GM19025 (cell line): ENCODE data around the gene RBFOX1.

Experiments used
- ATAC-seq: cut with Tn5 transposase; IDR thresholded peaks from one replicate; pipeline ENCODE4 v1.9.1; 2021; ENCODE audit warnings: mild to moderate bottlenecking, low read depth, moderate library complexity; ENCODE audit not compliant: unreplicated experiment

Gene RBFOX1

GRCh38 chr16:7332611-7333010 lies at the start of gene RBFOX1:
Gene RBFOX1 (plus strand): TSS chr16:7332845.
- no peak for ATAC-seq

DNA sequence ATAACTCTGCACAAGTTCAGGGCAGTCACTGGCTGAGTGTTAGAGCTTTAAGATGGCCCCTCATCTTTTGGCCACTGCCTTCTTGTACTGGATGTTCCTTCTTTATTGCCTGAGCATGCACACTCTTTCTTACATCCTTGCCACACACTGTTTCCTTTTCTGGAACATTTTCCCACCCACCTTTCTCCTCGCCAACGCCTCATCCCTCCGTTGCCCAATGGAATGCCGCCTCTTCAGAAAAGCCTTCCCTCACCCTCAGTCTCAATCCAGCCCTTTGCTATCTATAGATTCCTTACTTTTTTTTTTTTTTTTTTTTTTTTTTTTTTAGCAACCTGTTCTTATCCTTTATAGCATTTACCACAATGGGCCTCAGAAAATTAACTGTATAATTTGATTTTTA lies 47.9 kb upstream of the RBFOX1 start:
- ATAC-seq, result no peak

- ATAC-seq, result no peak
These were observed 47.1 kb upstream of the RBFOX1 start for GRCh38 chr16:7285520-7285919.

DNA sequence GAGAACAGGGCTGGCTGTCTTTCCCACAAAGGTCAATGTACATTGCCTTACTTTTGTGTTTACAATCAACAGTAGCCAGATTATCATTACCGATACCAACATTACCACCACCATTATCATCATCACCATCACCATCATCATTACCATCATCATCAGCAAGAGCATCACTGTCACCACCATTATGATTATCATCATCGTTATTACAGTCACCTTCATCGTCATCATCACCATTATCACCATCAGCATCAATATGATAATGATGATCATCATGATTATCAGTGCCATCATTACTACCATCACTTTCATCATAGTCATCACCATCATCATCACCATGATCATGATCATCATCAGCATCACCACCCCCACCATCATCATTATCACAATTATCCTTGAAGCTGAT lies 43.3 kb upstream of the RBFOX1 start:
- ATAC-seq, result no peak

- ATAC-seq, result no peak
These were observed 42.0 kb upstream of the RBFOX1 start for GRCh38 chr16:7290682-7291081.

DNA sequence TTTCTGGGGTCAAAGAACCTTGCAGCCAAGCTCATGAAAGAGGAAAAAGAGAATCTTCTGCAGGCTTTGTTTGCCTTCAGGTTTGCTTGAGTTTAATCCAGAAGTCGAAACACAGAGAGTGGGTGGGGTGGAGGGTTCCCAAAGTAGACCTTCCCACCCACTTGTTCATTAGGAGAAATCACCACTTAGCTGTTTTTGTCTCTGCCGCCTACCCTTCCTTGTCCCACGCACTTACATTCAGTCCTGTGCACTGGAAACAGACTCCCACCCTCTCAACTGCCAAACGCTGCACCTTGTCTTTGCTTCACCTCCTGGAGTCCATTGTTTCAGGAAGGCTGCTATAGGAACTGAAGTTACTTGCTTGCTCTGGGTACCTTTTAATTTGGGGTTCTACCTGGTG lies 38.6 kb upstream of the RBFOX1 start:
- no peak for ATAC-seq

DNA sequence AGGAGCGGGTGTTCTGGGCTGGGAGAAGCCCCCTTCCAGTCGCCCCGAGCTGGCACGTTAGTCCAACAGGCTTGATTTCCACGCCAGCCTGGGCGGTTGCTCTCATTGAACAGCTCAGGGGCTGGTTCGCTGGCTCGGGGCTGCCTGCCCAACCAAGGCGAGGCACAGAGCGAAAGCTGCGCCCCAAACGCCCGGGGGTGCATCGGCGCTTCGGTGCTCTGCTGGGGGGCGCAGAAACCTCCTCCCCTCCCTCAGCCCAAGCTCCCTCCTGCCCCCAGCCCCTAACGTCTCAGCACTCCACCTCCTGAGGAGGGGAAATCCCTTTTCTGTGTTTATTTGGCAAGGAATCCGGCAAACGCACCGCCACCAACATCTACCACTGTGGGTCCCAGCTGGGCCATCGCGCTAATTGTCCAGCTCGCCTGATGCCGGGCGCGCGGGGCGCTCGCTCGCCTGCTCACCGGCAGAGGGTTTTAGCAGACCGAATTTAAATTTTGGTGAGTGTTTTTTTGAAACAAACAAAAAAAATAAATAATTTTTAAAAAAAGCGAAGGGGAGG lies 29.5 kb upstream of the RBFOX1 start:
- no peak for ATAC-seq

DNA sequence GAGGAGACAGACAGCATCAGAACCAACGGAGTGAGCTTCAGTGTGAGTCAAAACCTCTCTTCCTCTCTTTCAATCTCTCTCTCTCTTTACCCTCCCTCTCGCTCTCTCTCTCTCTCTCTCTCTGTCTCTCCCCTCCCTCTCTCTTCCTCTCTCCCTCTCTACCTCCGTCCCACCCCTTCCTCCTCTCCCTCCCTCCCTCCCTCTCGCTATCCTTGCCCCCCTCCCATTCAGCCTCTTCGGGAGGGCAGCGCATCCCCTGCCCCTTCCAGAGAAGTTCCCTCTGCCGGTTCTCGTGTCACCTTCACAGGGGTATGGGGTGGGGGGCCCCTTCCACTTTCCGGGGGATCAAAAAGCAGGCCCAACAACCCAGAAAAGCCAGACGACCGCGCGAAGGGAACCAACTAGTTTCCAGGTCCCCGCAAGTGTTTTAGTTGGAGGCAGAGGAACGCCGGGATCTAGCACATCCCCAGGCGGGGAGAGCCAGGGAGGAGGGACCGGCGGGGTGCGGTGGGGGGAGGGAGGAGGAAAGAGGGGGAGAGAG lies 28.9 kb upstream of the RBFOX1 start:
- no peak for ATAC-seq

- no peak for ATAC-seq
These were observed 28.4 kb upstream of the RBFOX1 start for GRCh38 chr16:7304279-7304678.

GRCh38 chr16:7304958-7305357 lies 27.7 kb upstream of the RBFOX1 start:
- no peak for ATAC-seq

DNA sequence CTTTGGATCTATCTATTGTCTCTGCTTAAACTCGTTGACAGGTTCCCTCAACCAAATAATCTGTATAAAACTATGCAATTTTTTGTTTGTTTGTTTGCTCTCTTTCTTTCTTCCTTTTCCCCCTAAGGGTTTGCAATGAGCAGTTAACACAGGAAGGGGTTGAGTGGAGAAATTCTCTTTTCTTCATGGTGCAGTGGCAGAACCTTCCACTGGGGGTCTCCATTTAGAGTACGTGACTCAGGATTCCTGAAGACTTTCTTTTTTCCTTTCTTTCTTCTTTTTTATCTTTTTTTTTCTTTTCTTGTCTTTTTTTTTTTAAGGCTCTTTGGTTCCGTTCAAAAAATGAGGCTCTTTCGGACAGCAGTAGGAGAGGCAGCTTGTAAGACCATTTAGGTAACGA lies 19.5 kb upstream of the RBFOX1 start:
- ATAC-seq, result no peak

DNA sequence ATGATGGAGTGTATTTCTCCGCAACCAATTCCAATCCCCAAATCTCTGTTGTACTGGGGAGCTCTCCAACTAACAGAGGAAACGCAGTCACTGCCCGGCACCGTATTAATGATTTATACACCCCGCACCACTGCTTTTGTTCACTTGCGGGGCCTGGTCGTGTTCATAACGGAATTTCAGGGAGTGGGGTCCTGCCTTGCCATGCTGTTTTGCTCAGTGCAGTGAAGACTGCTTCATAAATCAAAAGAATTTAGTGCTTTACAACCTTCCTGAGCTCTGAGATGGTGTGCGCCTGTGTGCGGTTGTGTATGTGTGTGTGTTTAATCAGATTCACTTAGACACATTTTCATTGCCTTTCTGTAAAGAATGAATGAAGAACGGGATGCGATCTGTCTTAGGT lies 18.5 kb upstream of the RBFOX1 start:
- ATAC-seq, result no peak

DNA sequence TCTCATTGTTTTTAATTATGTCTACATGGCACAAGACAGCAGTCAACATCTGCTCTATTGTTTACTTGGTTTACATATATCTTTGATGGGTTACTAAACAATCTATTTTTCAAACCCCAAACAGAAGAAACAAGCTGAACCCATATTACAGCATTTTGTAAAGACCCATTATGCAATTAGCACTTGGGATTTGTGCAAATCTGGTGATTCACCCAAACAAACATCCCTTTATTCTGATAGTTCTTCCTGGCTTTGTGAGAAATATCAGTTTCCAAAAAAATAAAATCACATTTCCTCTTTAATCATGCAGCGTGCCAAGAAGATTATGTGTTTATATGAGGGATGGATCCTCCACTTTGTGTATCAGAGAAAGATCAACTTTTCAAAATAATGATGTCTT lies 16.8 kb upstream of the RBFOX1 start:
- ATAC-seq, result no peak

- ATAC-seq, result no peak
These were observed 16.3 kb upstream of the RBFOX1 start for GRCh38 chr16:7316281-7316888.

DNA sequence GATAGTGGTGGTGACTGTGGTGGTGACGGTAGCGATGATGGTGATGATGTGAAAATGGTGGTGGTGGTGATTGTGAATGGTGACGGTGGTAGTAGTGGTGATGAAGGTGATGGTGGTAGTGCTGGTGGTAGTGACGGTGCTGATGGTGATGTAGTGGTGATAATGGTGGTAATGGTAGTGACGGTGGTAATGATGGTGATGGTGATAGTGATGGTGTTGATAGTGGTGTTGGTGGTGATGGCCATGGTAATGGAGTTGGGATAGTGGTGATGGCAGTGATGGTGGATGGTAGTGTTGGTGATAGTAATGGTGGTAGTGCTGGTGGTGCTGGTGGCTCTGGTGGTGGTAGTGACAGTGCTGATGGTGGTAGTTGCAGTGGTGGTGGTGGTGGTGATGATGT lies 14.7 kb upstream of the RBFOX1 start:
- no peak for ATAC-seq

DNA sequence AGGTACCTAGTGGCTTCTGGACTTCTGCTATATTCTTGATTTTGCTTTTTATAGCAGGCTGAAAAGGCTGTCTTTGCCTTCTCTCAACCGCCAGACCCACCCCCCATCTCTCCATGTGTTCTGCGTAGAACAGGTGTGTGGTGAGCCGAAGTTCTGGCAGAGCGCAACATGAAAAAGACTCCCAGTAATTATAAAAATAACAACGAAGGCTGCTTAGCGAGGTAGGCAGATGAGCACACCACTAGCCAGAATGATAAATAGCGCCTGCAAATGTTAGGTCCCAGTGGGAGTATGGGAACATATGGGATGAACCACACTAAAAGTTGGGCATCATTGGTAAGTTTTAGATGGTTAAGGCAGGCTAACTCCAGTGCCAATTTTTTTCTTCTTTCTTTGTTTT lies 14.0 kb upstream of the RBFOX1 start:
- ATAC-seq, result no peak

- ATAC-seq, result no peak
These were observed 13.1 kb upstream of the RBFOX1 start for GRCh38 chr16:7319514-7319913.

- ATAC-seq, result no peak
These were observed 11.0 kb upstream of the RBFOX1 start for GRCh38 chr16:7321661-7322060.

GRCh38 chr16:7324321-7324720 lies 8.3 kb upstream of the RBFOX1 start:
- no peak for ATAC-seq

DNA sequence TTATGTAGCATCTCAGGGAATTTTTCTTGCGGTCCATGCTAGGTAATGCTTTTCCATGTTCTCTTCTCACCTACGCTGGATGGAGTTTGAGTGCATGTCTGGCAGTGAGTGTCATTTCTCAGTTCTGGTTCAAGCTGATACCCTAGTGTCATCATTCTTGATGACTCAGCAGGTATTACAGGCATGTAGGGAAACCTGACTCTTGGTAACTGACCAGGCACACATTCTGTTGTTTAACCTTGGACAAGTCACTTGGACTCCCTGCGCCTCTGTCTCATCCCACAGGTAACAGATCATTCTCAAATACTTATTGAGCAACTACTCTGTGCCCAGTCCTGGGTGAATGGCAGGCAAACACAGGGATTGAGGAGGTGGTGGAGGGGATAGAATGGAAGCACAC lies 6.8 kb upstream of the RBFOX1 start:
- no peak for ATAC-seq

GRCh38 chr16:7330709-7331108 lies 1.9 kb upstream of the RBFOX1 start:
- no peak for ATAC-seq

DNA sequence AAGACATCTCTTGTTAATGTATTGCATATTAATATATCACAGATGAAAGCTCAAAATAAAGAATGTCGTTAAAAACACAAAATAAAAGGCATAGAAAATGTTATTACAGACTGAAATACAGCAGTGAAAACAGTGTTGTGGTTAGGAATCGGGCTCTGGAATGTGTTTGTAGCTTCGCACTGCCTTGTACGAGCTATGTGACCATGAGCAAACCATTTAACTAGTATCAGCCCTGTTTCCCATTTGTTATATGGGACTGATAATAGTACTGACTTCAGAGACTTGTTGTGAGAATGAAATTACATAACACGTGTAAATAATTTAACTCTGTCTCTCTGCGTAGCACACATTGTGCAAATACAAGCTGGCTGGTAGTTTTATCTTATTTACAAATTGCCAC lies 648 bp upstream of the RBFOX1 start:
- ATAC-seq, result no peak
